BLaER1 (cell line): Measurements from ENCODE around the gene RPLP1.

Experiments used
- H3K27ac ChIP-seq: shearing (Covaris generic); formaldehyde crosslinking; 2 replicates; pipeline ENCODE4 v1.8.1; 2022
- H3K27me3 ChIP-seq: shearing (Covaris generic); formaldehyde crosslinking; 2 replicates; pipeline ENCODE4 v1.8.1; 2022
- H3K36me3 ChIP-seq: shearing (Covaris generic); formaldehyde crosslinking; 2 replicates; pipeline ENCODE4 v1.8.1; 2022
- H3K4me1 ChIP-seq: shearing (Covaris generic); formaldehyde crosslinking; 2 replicates; pipeline ENCODE4 v1.8.1; 2022
- H3K4me2 ChIP-seq: shearing (Covaris generic); formaldehyde crosslinking; 2 replicates; pipeline ENCODE4 v1.8.1; 2022
- H3K4me3 ChIP-seq: shearing (Covaris generic); formaldehyde crosslinking; 2 replicates; pipeline ENCODE4 v1.8.1; 2022
- H3K9ac ChIP-seq: shearing (Covaris generic); formaldehyde crosslinking; 2 replicates; pipeline ENCODE4 v1.8.1; 2022
- H3K9me3 ChIP-seq: shearing (Covaris generic); formaldehyde crosslinking; 2 replicates; pipeline ENCODE4 v1.8.1; 2022
- H4K20me1 ChIP-seq: shearing (Covaris generic); formaldehyde crosslinking; 2 replicates; pipeline ENCODE4 v1.8.1; 2022
- Cebpa-rat ChIP-seq: shearing (Covaris generic); IDR thresholded peaks from 2 replicates; pipeline ENCODE4 v1.8.1; 2022

RPLP1 gene

DNA sequence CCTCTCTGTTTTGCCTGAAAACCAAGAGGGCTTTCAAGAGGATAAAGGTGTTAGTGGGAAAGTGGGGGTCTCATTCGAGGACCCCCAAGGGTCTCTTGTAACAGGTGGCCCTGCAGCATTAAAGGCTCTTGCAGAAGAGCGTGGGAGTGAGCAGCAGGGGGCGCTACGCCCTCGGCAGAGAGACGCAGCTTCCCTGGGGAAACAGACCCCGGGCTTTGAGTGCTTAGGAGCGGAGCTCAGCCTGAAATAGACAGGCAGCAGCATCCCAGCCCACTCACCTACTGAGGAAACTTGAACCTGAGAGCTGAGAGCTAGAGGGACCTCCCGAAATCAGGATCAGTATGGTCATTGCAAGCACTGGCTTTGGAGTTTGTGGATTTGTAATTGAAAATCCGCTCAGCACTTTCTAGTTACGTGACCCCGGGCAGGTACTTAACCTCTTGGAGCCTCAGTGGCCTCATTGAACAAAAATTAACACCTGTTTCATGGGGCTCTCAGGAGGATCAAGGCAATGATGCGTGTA lies 25.7 kb downstream of the RPLP1 start:
- Histone ChIP-seq H3K4me1 (peaks cover 7% of the 10 kb centered on the region; the same call in 1 of the 2 replicates), H3K4me2 (no peak overlapping the region), H3K27ac (no peak overlapping the region), H3K9me3 (peaks cover 9% of the 10 kb centered on the region), H3K36me3 (no peaks in the 10 kb centered on the region), H3K27me3 (no peaks in the 10 kb centered on the region), H4K20me1 (no peaks in the 10 kb centered on the region), H3K9ac (no peak overlapping the region), H3K4me3 (no peak overlapping the region)
- TF ChIP-seq Cebpa-rat: no peak

DNA sequence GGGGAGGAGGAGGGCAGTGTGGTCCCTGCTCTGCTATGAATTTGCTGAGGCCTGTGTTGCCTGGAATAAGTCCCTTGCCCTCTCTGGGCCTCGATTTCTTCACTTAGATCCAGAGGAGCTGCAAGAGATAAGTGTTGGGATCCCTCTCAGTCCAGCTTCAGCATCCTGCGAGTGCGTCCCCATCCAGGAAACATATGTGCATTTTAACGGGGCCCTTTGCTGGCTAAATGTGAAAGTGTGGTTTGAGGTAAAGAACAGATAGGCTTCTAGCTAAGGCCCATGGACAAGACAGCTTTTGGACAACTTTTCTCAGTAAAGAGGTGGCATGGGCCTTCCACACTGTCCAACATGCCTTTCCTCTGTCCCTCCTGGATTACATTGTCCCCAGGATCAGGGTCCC lies 26.5 kb downstream of the RPLP1 start:
- TF ChIP-seq Cebpa-rat: no peak
- no peaks in the 10 kb centered on the region for H4K20me1 ChIP-seq
- peaks cover 9% of the 10 kb centered on the region for H3K9me3 ChIP-seq
- H3K9ac ChIP-seq: no peak overlapping the region
- H3K4me1 ChIP-seq: peaks cover 7% of the 10 kb centered on the region; the same call in 1 of the 2 replicates
- H3K4me2 ChIP-seq: no peak overlapping the region
- H3K27ac ChIP-seq: no peak overlapping the region
- H3K27me3 ChIP-seq: no peaks in the 10 kb centered on the region
- no peak overlapping the region for H3K4me3 ChIP-seq
- H3K36me3 ChIP-seq: no peaks in the 10 kb centered on the region

DNA sequence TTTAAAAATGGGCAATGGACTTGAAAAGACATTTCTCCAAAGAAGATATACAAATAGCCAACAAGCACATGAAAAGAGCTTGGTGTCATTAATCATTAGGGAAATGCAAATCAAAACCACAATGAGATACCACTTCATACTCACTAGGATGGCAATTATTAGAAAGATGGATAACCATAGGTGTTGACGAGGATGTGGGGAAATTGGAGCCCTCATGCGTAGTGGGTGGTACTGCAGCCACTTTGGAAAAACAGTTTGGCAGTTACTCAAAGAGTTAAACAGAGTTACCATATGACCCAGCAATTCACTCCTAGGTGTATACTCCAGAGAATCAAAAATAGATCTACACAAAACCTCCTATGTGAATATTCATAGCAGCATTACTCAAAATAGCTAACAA lies 27.4 kb downstream of the RPLP1 start:
- H3K27ac ChIP-seq: no peak overlapping the region
- no peaks in the 10 kb centered on the region for H4K20me1 ChIP-seq
- no peak overlapping the region for H3K4me2 ChIP-seq
- peaks cover 7% of the 10 kb centered on the region; the same call in 1 of the 2 replicates for H3K4me1 ChIP-seq
- H3K9ac ChIP-seq: no peak overlapping the region
- H3K9me3 ChIP-seq: peaks cover 10% of the 10 kb centered on the region
- TF ChIP-seq Cebpa-rat: no peak
- no peak overlapping the region for H3K4me3 ChIP-seq
- no peaks in the 10 kb centered on the region for H3K36me3 ChIP-seq
- H3K27me3 ChIP-seq: no peaks in the 10 kb centered on the region

DNA sequence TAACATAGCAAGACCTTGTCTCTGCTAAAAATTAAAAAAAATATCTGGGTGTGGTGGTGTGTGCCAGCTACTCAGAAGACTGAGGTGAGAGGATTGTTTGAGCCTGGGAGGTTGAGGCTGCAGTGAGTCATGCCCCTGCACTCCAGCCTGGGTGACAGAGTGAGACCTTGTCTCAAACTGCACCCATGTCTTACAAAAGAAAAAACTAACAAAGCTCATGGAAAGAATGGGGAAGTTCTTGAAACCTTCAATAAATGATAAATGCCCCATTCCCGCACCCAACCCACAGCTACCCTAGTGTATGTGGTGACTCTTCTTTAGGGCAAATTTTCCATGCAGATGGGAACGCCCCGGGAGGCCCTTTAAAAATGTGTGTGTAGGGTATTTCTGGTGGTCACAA lies 28.3 kb downstream of the RPLP1 start:
- H3K9me3 ChIP-seq: peaks cover 20% of the 10 kb centered on the region
- no peak for TF ChIP-seq Cebpa-rat

DNA sequence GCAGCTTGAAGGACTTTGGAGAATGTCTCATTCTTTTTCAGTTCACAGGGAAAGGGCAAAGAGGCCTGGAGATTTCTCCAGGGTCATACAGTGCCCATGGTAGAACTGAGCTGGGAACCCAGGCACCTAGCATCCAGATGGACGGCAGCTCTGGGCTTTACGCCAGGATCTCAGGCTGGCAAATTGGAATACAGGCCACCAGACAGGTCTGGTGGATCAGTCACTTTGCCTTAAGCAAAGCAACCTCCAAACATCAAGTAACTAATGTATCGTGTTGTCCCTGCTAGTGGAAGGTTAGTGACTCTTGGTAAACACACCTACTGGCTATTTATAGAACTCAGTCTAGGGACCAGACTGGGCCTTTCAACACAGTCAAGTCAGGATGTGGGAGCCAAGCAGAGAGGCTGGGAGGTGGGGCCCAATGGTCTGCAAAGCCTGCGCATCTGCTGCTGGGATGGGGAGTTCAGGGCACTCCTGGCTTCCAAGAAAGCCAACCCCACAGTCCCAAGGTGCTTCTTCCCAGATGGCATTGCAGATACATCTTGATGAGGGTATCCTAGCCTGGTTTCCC lies 30.2 kb downstream of the RPLP1 start:
- Histone ChIP-seq H3K4me2 (no peak overlapping the region), H3K36me3 (no peaks in the 10 kb centered on the region), H3K4me1 (peaks cover 7% of the 10 kb centered on the region; the same call in 1 of the 2 replicates), H3K4me3 (no peak overlapping the region), H3K9ac (no peak overlapping the region), H3K27me3 (no peaks in the 10 kb centered on the region), H3K27ac (no peak overlapping the region), H3K9me3 (peaks cover 21% of the 10 kb centered on the region), H4K20me1 (no peaks in the 10 kb centered on the region)
- TF ChIP-seq Cebpa-rat: no peak

More for the DNA sequence above, 28.3 kb downstream of the RPLP1 start:
- Histone ChIP-seq H3K9ac (no peak overlapping the region), H3K4me3 (no peak overlapping the region), H3K27me3 (no peaks in the 10 kb centered on the region), H4K20me1 (no peaks in the 10 kb centered on the region), H3K4me2 (no peak overlapping the region), H3K4me1 (peaks cover 7% of the 10 kb centered on the region; the same call in 1 of the 2 replicates), H3K27ac (no peak overlapping the region), H3K36me3 (no peaks in the 10 kb centered on the region)

DNA sequence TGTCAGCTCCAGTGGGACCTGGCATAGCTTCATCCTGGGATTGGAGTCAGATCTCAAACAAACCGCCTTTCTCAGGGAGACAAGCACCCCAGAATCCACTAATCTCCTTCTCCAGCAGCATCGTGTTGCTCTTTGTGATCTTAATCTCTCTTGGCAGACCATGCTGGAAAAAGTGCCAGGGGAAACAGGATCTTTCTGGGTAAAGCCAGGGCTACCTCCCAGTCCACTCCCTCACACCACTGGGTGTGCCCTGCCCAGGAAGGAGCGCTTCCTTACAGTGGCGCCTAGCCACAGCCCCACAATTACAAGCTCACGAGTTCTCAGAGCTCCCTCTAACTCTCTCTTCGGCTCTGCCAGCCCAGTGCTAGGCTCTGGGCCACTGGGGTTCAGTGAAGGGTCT lies 32.2 kb downstream of the RPLP1 start:
- peaks cover 16% of the 10 kb centered on the region for H3K9me3 ChIP-seq
- H3K36me3 ChIP-seq: no peaks in the 10 kb centered on the region
- H3K9ac ChIP-seq: no peak overlapping the region
- no peak overlapping the region for H3K27ac ChIP-seq
- H4K20me1 ChIP-seq: no peaks in the 10 kb centered on the region
- no peaks in the 10 kb centered on the region for H3K4me1 ChIP-seq
- no peaks in the 10 kb centered on the region for H3K27me3 ChIP-seq
- TF ChIP-seq Cebpa-rat: no peak
- no peak overlapping the region for H3K4me3 ChIP-seq
- no peak overlapping the region for H3K4me2 ChIP-seq

DNA sequence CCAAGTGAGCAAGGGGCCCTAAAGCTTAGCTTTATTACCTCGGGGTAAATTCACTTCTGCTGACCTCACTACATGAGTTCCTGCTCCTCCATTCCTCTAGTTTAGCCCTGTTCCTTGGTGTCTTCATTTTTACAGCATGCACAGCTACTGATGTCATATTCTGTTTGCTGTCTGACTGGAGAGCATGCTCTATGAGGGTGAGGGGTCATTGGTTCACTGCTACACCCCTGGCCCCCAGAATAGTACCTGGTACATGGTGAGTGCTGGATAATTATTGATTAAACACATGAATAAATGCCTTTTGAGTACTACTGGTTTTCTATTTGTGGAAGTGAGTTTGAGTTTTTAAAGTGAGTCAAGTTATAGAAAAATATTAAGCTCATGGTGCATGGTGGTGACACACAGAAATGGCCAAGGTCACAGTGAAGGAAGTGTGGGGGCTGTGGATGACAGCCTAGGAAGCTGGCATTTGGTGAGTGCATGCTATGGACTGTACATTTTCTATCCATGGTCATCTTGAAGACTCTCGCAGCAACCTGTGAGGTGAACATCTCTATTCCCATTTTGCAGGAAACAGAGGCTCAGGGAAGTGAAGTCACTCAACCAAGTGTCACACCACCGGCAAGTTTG lies 34.0 kb downstream of the RPLP1 start:
- TF ChIP-seq Cebpa-rat: no peak
- Histone ChIP-seq H3K9ac (no peak overlapping the region), H3K27ac (no peak overlapping the region), H3K36me3 (no peaks in the 10 kb centered on the region), H3K4me3 (no peak overlapping the region), H4K20me1 (no peaks in the 10 kb centered on the region), H3K9me3 (peaks cover 17% of the 10 kb centered on the region), H3K4me2 (no peak overlapping the region), H3K4me1 (no peaks in the 10 kb centered on the region), H3K27me3 (no peaks in the 10 kb centered on the region)

DNA sequence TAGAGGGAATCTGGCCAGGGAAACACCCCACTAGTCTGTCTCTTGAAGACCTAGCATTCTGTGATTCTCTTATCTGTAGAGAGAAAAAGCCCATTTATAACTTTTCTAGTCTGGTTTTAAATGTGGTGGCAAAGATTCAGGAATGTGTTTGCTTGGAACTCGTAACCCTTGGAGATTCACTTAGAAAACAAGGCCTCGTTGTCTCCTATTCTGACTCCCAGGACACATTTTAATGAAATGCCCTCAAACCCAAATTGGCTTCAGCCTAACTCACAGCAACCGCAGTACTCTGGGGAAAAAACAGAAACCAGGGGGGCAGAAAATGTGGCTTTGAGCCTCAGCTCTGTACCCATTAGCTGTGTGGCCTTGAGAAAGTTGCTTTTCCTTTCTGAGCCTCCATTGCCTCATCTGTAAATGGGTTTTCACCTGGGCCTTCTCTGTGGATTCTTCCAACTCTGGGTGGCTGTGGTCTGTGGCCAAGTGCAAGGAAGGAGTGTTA lies 36.5 kb downstream of the RPLP1 start:
- no peaks in the 10 kb centered on the region for H3K4me1 ChIP-seq
- H3K4me3 ChIP-seq: no peak overlapping the region
- no peak overlapping the region for H3K9ac ChIP-seq
- no peaks in the 10 kb centered on the region for H3K36me3 ChIP-seq
- H4K20me1 ChIP-seq: no peaks in the 10 kb centered on the region
- no peaks in the 10 kb centered on the region for H3K27me3 ChIP-seq
- no peak for TF ChIP-seq Cebpa-rat
- H3K9me3 ChIP-seq: peaks cover 19% of the 10 kb centered on the region
- H3K4me2 ChIP-seq: no peak overlapping the region
- no peak overlapping the region for H3K27ac ChIP-seq

DNA sequence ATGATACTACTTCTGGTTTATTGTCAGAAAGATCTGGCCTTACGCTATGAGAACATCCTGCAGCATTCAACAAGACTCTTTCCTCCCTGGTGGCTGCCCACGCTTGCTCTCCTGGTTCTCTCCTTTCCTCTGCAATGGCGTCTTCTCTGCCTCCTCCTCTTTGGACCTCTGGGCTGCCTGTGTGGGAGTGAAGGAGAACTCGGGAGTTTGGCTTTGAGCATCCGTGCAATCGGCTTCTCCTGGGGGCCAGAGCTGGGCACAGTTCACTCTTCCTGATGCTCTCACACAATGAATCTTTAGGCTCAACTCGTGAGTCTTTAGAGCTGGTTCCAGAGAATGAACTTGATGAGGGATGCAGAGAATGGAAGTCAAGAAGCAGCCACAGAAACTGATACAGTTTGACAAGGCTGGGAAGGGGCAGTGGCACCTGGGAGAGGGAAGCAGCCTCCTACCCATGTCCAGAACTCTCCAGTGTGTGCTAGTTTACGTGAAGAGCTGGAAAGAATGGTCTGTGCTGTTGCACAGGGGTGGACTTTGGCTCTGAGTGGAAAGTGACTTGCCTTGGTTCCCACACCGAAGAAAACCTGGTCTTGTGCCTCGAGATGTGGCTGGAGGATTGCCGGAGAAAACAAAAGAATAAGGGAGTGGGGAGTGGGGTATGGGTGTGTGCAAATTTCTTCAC lies 37.9 kb downstream of the RPLP1 start:
- Histone ChIP-seq H3K36me3 (no peaks in the 10 kb centered on the region), H3K4me1 (no peaks in the 10 kb centered on the region), H3K27ac (no peak overlapping the region), H3K9ac (no peak overlapping the region), H3K4me3 (no peak overlapping the region), H3K4me2 (no peak overlapping the region), H4K20me1 (no peaks in the 10 kb centered on the region), H3K9me3 (peaks cover 12% of the 10 kb centered on the region), H3K27me3 (no peaks in the 10 kb centered on the region)
- no peak for TF ChIP-seq Cebpa-rat

DNA sequence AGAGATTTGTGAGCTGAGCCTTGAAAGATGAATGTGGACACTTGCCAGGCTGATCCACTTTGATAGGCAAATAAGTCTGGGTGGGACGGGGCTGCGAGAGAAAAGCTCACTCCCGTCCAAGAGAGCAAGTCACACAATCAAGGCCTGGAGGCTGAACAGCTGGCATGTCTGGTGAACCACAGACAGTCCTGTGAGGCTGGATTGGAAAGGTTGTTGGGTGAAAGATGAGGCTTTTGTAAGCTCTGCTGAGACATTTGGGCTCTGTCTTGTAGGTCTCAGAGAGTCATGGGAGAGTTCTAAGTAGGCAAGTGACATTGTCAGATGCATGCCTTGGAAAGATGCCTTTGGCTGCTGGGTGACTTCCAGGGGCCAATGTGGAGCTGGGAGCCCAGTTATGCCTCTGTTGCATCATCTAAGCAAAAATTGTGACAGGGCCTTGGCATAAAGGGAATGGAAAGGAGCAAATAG lies 38.5 kb downstream of the RPLP1 start:
- H3K4me1 ChIP-seq: no peaks in the 10 kb centered on the region

More for the DNA sequence above, 38.5 kb downstream of the RPLP1 start:
- no peak overlapping the region for H3K4me2 ChIP-seq
- H3K36me3 ChIP-seq: no peaks in the 10 kb centered on the region
- no peaks in the 10 kb centered on the region for H3K27me3 ChIP-seq
- no peak overlapping the region for H3K27ac ChIP-seq
- H4K20me1 ChIP-seq: no peaks in the 10 kb centered on the region
- no peak overlapping the region for H3K4me3 ChIP-seq
- H3K9me3 ChIP-seq: peaks cover 7% of the 10 kb centered on the region; the same call in 1 of the 2 replicates
- H3K9ac ChIP-seq: no peak overlapping the region
- no peak for TF ChIP-seq Cebpa-rat
